KOPT-K1 (cell line): ENCODE measurements around the gene PKHD1.

Experiments used
- H3K27ac ChIP-seq: fragments of 200-600 bp; sonication (generic); 2 replicates; pipeline ENCODE4 v1.5.1; 2016; ENCODE audit warnings: antibody characterized with exemption, mild to moderate bottlenecking, low read depth, low read length; ENCODE audit not compliant: poor library complexity, severe bottlenecking
- H3K36me3 ChIP-seq: fragments of 200-600 bp; sonication (generic); 2 replicates; pipeline ENCODE4 v1.5.1; 2017; ENCODE audit warnings: antibody characterized with exemption, mild to moderate bottlenecking, low read length, moderate library complexity; ENCODE audit not compliant: insufficient read depth
- H3K9me3 ChIP-seq: fragments of 200-600 bp; sonication (generic); 2 replicates; pipeline ENCODE4 v1.5.1; 2017; ENCODE audit warnings: antibody characterized with exemption, low read length, mild to moderate bottlenecking; ENCODE audit not compliant: insufficient read depth, poor library complexity, severe bottlenecking

Gene PKHD1

GRCh38 chr6:52115891-52116604 is 28.6 kb upstream of the PKHD1 start:
- H3K36me3 ChIP-seq, result no peaks in the 10 kb centered on the region
- H3K9me3 ChIP-seq, result peaks cover 4% of the 10 kb centered on the region
- no peak overlapping the region for H3K27ac ChIP-seq

GRCh38 chr6:52115145-52115741 is 27.8 kb upstream of the PKHD1 start:
- peaks cover 4% of the 10 kb centered on the region for H3K9me3 ChIP-seq
- no peak overlapping the region for H3K27ac ChIP-seq
- no peaks in the 10 kb centered on the region for H3K36me3 ChIP-seq

GRCh38 chr6:52109171-52109571 is 21.8 kb upstream of the PKHD1 start:
- Histone ChIP-seq H3K9me3 (peaks cover 4% of the 10 kb centered on the region), H3K36me3 (no peaks in the 10 kb centered on the region), H3K27ac (no peak overlapping the region)

GRCh38 chr6:52108128-52108527 is 20.7 kb upstream of the PKHD1 start:
- H3K9me3 ChIP-seq, result peaks cover 4% of the 10 kb centered on the region
- H3K36me3 ChIP-seq, result no peaks in the 10 kb centered on the region
- H3K27ac ChIP-seq, result no peak overlapping the region

- H3K27ac ChIP-seq, result no peak overlapping the region
- H3K36me3 ChIP-seq, result no peaks in the 10 kb centered on the region
- peaks cover 4% of the 10 kb centered on the region for H3K9me3 ChIP-seq
Observed at GRCh38 chr6:52106994-52107393, 19.6 kb upstream of the PKHD1 start.

- Histone ChIP-seq H3K36me3 (no peaks in the 10 kb centered on the region), H3K27ac (no peak overlapping the region), H3K9me3 (no peaks in the 10 kb centered on the region)
Observed at GRCh38 chr6:52104979-52105378, 17.6 kb upstream of the PKHD1 start.

- Histone ChIP-seq H3K9me3 (no peaks in the 10 kb centered on the region), H3K36me3 (no peaks in the 10 kb centered on the region), H3K27ac (no peak overlapping the region)
Observed at GRCh38 chr6:52103623-52104022, 16.2 kb upstream of the PKHD1 start.

GRCh38 chr6:52102405-52102804 is 15.0 kb upstream of the PKHD1 start:
- Histone ChIP-seq H3K27ac (no peak overlapping the region), H3K9me3 (no peaks in the 10 kb centered on the region), H3K36me3 (no peaks in the 10 kb centered on the region)

- H3K36me3 ChIP-seq, result no peaks in the 10 kb centered on the region
- no peak overlapping the region for H3K27ac ChIP-seq
- no peaks in the 10 kb centered on the region for H3K9me3 ChIP-seq
Observed at GRCh38 chr6:52098721-52099120, 11.3 kb upstream of the PKHD1 start.

- Histone ChIP-seq H3K36me3 (no peaks in the 10 kb centered on the region), H3K27ac (no peak overlapping the region), H3K9me3 (no peaks in the 10 kb centered on the region)
Observed at GRCh38 chr6:52089758-52090348, 2.4 kb upstream of the PKHD1 start.

- H3K27ac ChIP-seq, result no peak overlapping the region
Observed at GRCh38 chr6:52086741-52087140, 672 bp downstream of the PKHD1 start.

GRCh38 chr6:52081237-52081636 is 6.2 kb downstream of the PKHD1 start:
- Histone ChIP-seq H3K36me3 (no peaks in the 10 kb centered on the region), H3K27ac (no peak overlapping the region), H3K9me3 (no peaks in the 10 kb centered on the region)

More at GRCh38 chr6:52086741-52087140, 672 bp downstream of the PKHD1 start:
- no peaks in the 10 kb centered on the region for H3K36me3 ChIP-seq
- H3K9me3 ChIP-seq, result no peaks in the 10 kb centered on the region

GRCh38 chr6:52077961-52078625 is 9.3 kb downstream of the PKHD1 start:
- no peak overlapping the region for H3K27ac ChIP-seq
- no peaks in the 10 kb centered on the region for H3K9me3 ChIP-seq
- no peaks in the 10 kb centered on the region for H3K36me3 ChIP-seq

GRCh38 chr6:52077180-52077884 is 10.1 kb downstream of the PKHD1 start:
- Histone ChIP-seq H3K9me3 (no peaks in the 10 kb centered on the region), H3K27ac (no peak overlapping the region), H3K36me3 (no peaks in the 10 kb centered on the region)

GRCh38 chr6:52076791-52077179 is 10.6 kb downstream of the PKHD1 start:
- Histone ChIP-seq H3K36me3 (no peaks in the 10 kb centered on the region), H3K27ac (no peak overlapping the region), H3K9me3 (no peaks in the 10 kb centered on the region)
